HEK293 (cell line): ENCODE data around the gene SERPINC1.

Experiments used
- GLI2 ChIP-seq: fragments of 450-650 bp; formaldehyde crosslinking; IDR thresholded peaks from 2 replicates; pipeline ENCODE4; 2017; ENCODE audit warnings: missing biosample characterization, missing genetic modification characterization, low read depth, borderline replicate concordance
- KLF8 ChIP-seq: fragments of 450-650 bp; formaldehyde crosslinking; IDR thresholded peaks from 2 replicates; pipeline ENCODE4 v1.5.1; 2016; ENCODE audit warnings: missing biosample characterization, missing genetic modification characterization
- OVOL3 ChIP-seq: fragments of 450-650 bp; formaldehyde crosslinking; IDR thresholded peaks from 2 replicates; pipeline ENCODE4 v1.5.1; 2016; ENCODE audit warnings: missing biosample characterization, missing genetic modification characterization
- PRDM1 ChIP-seq: fragments of 450-650 bp; formaldehyde crosslinking; IDR thresholded peaks from 2 replicates; pipeline ENCODE4; 2016; ENCODE audit warnings: missing biosample characterization, missing genetic modification characterization
- SCRT1 ChIP-seq: fragments of 450-650 bp; formaldehyde crosslinking; IDR thresholded peaks from 2 replicates; pipeline ENCODE4 v1.5.1; 2016; ENCODE audit warnings: missing biosample characterization, missing genetic modification characterization, borderline replicate concordance
- SP2 ChIP-seq: fragments of 450-650 bp; formaldehyde crosslinking; IDR thresholded peaks from 2 replicates; pipeline ENCODE4 v1.5.1; 2016; ENCODE audit warnings: missing biosample characterization, missing genetic modification characterization
- ZBTB1 ChIP-seq: fragments of 450-650 bp; formaldehyde crosslinking; IDR thresholded peaks from 2 replicates; pipeline ENCODE4 v1.5.1; 2016; ENCODE audit warnings: missing biosample characterization, missing genetic modification characterization
- ZBTB8A ChIP-seq: fragments of 450-650 bp; formaldehyde crosslinking; IDR thresholded peaks from 2 replicates; pipeline ENCODE4 v1.5.1; 2016; ENCODE audit warnings: missing biosample characterization, missing genetic modification characterization
- ZIC2 ChIP-seq: fragments of 450-650 bp; formaldehyde crosslinking; IDR thresholded peaks from 2 replicates; pipeline ENCODE4 v1.5.1; 2016; ENCODE audit warnings: missing biosample characterization, missing genetic modification characterization
- ZNF138 ChIP-seq: fragments of 450-650 bp; formaldehyde crosslinking; IDR thresholded peaks from 2 replicates; pipeline ENCODE4 v1.5.1; 2016; ENCODE audit warnings: missing biosample characterization, missing genetic modification characterization, borderline replicate concordance
- ZNF155 ChIP-seq: fragments of 450-650 bp; formaldehyde crosslinking; IDR thresholded peaks from 2 replicates; pipeline ENCODE4 v1.5.1; 2016; ENCODE audit warnings: missing biosample characterization, missing genetic modification characterization
- ZNF184 ChIP-seq: fragments of 450-650 bp; IDR thresholded peaks from 2 replicates; pipeline ENCODE4 v1.5.1; 2018; ENCODE audit warnings: missing biosample characterization, mild to moderate bottlenecking, missing genetic modification characterization
- ZNF223 ChIP-seq: fragments of 450-650 bp; formaldehyde crosslinking; IDR thresholded peaks from 2 replicates; pipeline ENCODE4 v1.5.1; 2016; ENCODE audit warnings: missing biosample characterization, missing genetic modification characterization
- ZNF239 ChIP-seq: fragments of 450-650 bp; formaldehyde crosslinking; IDR thresholded peaks from 2 replicates; pipeline ENCODE4 v1.5.1; 2016; ENCODE audit warnings: missing biosample characterization, missing genetic modification characterization
- ZNF311 ChIP-seq: fragments of 450-650 bp; formaldehyde crosslinking; IDR thresholded peaks from 2 replicates; pipeline ENCODE4 v1.5.1; 2017; ENCODE audit warnings: missing biosample characterization, missing genetic modification characterization, borderline replicate concordance
- ZNF391 ChIP-seq: fragments of 450-650 bp; formaldehyde crosslinking; IDR thresholded peaks from 2 replicates; pipeline ENCODE4 v1.5.1; 2016; ENCODE audit warnings: low read depth, missing biosample characterization, missing genetic modification characterization, borderline replicate concordance
- ZNF416 ChIP-seq: fragments of 450-650 bp; formaldehyde crosslinking; IDR thresholded peaks from 2 replicates; pipeline ENCODE4 v1.5.1; 2016; ENCODE audit warnings: missing biosample characterization, missing genetic modification characterization
- ZNF423 ChIP-seq: fragments of 450-650 bp; formaldehyde crosslinking; IDR thresholded peaks from 2 replicates; pipeline ENCODE4 v1.5.1; 2016; ENCODE audit warnings: missing biosample characterization, missing genetic modification characterization
- ZNF555 ChIP-seq: fragments of 450-650 bp; formaldehyde crosslinking; conservative IDR thresholded peaks from 2 replicates; pipeline ENCODE4 v1.5.1; 2017; ENCODE audit warnings: missing biosample characterization, mild to moderate bottlenecking, missing genetic modification characterization, inconsistent platforms
- ZNF558 ChIP-seq: fragments of 450-650 bp; formaldehyde crosslinking; IDR thresholded peaks from 2 replicates; pipeline ENCODE4 v1.5.1; 2016; ENCODE audit warnings: missing biosample characterization, missing genetic modification characterization
- ZNF571 ChIP-seq: fragments of 450-650 bp; formaldehyde crosslinking; IDR thresholded peaks from 2 replicates; pipeline ENCODE4 v1.5.0; 2017; ENCODE audit warnings: missing biosample characterization, missing genetic modification characterization
- ZNF621 ChIP-seq: fragments of 450-650 bp; formaldehyde crosslinking; IDR thresholded peaks from 2 replicates; pipeline ENCODE4 v1.5.1; 2017; ENCODE audit warnings: missing biosample characterization, missing genetic modification characterization
- ZNF830 ChIP-seq: fragments of 450-650 bp; IDR thresholded peaks from 2 replicates; pipeline ENCODE4 v1.5.0; 2018; ENCODE audit warnings: missing biosample characterization, missing genetic modification characterization, low read depth, mild to moderate bottlenecking, moderate library complexity
- ZXDB ChIP-seq: fragments of 450-650 bp; formaldehyde crosslinking; IDR thresholded peaks from 2 replicates; pipeline ENCODE4 v1.5.1; 2016; ENCODE audit warnings: missing biosample characterization, missing genetic modification characterization
- TF ChIP-seq, protein P1 (sequence below): fragments of 450-650 bp; formaldehyde crosslinking; conservative IDR thresholded peaks from 2 replicates; pipeline ENCODE4 v1.5.1; 2016; ENCODE audit warnings: low read depth, missing biosample characterization, missing genetic modification characterization
- TF ChIP-seq, protein P2 (sequence below): fragments of 450-650 bp; IDR thresholded peaks from 2 replicates; pipeline ENCODE4 v1.5.1; 2018; ENCODE audit warnings: missing biosample characterization, missing genetic modification characterization
- TF ChIP-seq, protein P3 (sequence below): fragments of 450-650 bp; formaldehyde crosslinking; IDR thresholded peaks from 2 replicates; pipeline ENCODE4 v1.5.1; 2016; ENCODE audit warnings: missing biosample characterization, missing genetic modification characterization
- TF ChIP-seq, protein P4 (sequence below): sonication (generic); formaldehyde crosslinking; IDR thresholded peaks from 2 replicates; pipeline ENCODE4 v1.8.1; 2022; ENCODE audit warnings: mild to moderate bottlenecking, moderate library complexity, missing genetic modification reagents
- TF ChIP-seq, protein P5 (sequence below): fragments of 450-650 bp; formaldehyde crosslinking; IDR thresholded peaks from 2 replicates; pipeline ENCODE4 v1.5.1; 2017; ENCODE audit warnings: missing biosample characterization, missing genetic modification characterization
- TF ChIP-seq, protein P6 (sequence below): fragments of 450-650 bp; formaldehyde crosslinking; IDR thresholded peaks from 2 replicates; pipeline ENCODE4 v1.5.1; 2017; ENCODE audit warnings: missing biosample characterization, missing genetic modification characterization

The SERPINC1 gene

DNA sequence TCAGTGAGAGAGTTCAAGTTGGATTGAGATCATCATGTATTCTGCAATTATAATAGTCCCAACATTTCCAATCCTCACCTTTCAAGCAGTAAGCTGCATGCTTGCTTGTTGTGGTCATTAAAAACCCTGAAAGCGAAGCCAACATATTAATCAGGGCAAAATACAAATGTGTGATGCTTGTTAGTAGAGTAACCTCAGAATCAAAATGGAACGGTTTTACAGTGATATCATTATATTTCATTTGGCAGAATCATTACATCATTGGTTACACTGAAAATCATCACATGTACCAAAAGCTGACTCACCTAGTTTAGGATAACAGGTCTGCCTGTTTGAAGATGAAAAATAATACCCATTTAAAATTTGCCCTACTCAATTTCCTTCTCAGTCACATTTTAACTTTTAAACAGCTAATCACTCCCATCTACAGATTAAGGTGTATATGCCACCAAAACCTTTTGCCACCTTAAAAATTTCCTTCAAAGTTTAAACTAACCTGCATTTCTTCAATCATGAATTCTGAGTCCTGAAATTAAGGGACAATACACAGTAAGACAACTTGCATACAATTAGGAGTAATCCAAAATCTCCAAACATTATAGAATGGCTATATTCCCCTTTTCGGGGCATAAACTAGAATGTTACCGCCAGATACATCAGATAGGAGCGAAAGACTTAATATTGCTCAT lies 52.8 kb downstream of the SERPINC1 start (continued):
- TF ChIP-seq, protein P1, sequence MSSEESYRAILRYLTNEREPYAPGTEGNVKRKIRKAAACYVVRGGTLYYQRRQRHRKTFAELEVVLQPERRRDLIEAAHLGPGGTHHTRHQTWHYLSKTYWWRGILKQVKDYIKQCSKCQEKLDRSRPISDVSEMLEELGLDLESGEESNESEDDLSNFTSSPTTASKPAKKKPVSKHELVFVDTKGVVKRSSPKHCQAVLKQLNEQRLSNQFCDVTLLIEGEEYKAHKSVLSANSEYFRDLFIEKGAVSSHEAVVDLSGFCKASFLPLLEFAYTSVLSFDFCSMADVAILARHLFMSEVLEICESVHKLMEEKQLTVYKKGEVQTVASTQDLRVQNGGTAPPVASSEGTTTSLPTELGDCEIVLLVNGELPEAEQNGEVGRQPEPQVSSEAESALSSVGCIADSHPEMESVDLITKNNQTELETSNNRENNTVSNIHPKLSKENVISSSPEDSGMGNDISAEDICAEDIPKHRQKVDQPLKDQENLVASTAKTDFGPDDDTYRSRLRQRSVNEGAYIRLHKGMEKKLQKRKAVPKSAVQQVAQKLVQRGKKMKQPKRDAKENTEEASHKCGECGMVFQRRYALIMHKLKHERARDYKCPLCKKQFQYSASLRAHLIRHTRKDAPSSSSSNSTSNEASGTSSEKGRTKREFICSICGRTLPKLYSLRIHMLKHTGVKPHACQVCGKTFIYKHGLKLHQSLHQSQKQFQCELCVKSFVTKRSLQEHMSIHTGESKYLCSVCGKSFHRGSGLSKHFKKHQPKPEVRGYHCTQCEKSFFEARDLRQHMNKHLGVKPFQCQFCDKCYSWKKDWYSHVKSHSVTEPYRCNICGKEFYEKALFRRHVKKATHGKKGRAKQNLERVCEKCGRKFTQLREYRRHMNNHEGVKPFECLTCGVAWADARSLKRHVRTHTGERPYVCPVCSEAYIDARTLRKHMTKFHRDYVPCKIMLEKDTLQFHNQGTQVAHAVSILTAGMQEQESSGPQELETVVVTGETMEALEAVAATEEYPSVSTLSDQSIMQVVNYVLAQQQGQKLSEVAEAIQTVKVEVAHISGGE (tag by site-specific recombination): no peak
- no peak for TF ChIP-seq ZNF311 (tag by site-specific recombination)
- TF ChIP-seq ZNF155: no peak
- no peak for TF ChIP-seq ZNF391 (tag by site-specific recombination)
- TF ChIP-seq, protein P2, sequence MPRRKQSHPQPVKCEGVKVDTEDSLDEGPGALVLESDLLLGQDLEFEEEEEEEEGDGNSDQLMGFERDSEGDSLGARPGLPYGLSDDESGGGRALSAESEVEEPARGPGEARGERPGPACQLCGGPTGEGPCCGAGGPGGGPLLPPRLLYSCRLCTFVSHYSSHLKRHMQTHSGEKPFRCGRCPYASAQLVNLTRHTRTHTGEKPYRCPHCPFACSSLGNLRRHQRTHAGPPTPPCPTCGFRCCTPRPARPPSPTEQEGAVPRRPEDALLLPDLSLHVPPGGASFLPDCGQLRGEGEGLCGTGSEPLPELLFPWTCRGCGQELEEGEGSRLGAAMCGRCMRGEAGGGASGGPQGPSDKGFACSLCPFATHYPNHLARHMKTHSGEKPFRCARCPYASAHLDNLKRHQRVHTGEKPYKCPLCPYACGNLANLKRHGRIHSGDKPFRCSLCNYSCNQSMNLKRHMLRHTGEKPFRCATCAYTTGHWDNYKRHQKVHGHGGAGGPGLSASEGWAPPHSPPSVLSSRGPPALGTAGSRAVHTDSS (tag by site-specific recombination): no peak
- no peak for TF ChIP-seq ZIC2 (tag by site-specific recombination)
- TF ChIP-seq, protein P3, sequence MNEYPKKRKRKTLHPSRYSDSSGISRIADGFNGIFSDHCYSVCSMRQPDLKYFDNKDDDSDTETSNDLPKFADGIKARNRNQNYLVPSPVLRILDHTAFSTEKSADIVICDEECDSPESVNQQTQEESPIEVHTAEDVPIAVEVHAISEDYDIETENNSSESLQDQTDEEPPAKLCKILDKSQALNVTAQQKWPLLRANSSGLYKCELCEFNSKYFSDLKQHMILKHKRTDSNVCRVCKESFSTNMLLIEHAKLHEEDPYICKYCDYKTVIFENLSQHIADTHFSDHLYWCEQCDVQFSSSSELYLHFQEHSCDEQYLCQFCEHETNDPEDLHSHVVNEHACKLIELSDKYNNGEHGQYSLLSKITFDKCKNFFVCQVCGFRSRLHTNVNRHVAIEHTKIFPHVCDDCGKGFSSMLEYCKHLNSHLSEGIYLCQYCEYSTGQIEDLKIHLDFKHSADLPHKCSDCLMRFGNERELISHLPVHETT (tag by site-specific recombination): no peak
- TF ChIP-seq OVOL3 (tag by site-specific recombination): no peak
- TF ChIP-seq ZNF423: no peak
- TF ChIP-seq ZBTB8A (tag by site-specific recombination): no peak
- TF ChIP-seq, protein P4, sequence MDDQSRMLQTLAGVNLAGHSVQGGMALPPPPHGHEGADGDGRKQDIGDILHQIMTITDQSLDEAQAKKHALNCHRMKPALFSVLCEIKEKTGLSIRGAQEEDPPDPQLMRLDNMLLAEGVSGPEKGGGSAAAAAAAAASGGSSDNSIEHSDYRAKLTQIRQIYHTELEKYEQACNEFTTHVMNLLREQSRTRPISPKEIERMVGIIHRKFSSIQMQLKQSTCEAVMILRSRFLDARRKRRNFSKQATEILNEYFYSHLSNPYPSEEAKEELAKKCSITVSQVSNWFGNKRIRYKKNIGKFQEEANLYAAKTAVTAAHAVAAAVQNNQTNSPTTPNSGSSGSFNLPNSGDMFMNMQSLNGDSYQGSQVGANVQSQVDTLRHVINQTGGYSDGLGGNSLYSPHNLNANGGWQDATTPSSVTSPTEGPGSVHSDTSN (CRISPR knock-in tag): no peak
- peak; percentile 12; the same call in 1 of the 2 replicates for TF ChIP-seq KLF8
- TF ChIP-seq ZNF239 (tag by site-specific recombination): no peak
- TF ChIP-seq ZNF555: no peak
- TF ChIP-seq, protein P5, sequence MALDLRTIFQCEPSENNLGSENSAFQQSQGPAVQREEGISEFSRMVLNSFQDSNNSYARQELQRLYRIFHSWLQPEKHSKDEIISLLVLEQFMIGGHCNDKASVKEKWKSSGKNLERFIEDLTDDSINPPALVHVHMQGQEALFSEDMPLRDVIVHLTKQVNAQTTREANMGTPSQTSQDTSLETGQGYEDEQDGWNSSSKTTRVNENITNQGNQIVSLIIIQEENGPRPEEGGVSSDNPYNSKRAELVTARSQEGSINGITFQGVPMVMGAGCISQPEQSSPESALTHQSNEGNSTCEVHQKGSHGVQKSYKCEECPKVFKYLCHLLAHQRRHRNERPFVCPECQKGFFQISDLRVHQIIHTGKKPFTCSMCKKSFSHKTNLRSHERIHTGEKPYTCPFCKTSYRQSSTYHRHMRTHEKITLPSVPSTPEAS (tag by site-specific recombination): no peak
- TF ChIP-seq ZNF621 (tag by site-specific recombination): no peak
- TF ChIP-seq PRDM1: no peak
- peak; percentile 49; the same call in 1 of the 2 replicates for TF ChIP-seq ZNF558
- TF ChIP-seq ZNF138 (tag by site-specific recombination): no peak
- no peak for TF ChIP-seq ZNF184 (tag by site-specific recombination)
- TF ChIP-seq GLI2 (tag by site-specific recombination): no peak
- TF ChIP-seq SP2 (tag by site-specific recombination): no peak
- no peak for TF ChIP-seq SCRT1 (tag by site-specific recombination)
- no peak for TF ChIP-seq ZNF416 (tag by site-specific recombination)
- no peak for TF ChIP-seq ZBTB1
- no peak for TF ChIP-seq ZNF571 (tag by site-specific recombination)
- no peak for TF ChIP-seq ZNF830
- no peak for TF ChIP-seq ZNF223 (tag by site-specific recombination)
- TF ChIP-seq, protein P6, sequence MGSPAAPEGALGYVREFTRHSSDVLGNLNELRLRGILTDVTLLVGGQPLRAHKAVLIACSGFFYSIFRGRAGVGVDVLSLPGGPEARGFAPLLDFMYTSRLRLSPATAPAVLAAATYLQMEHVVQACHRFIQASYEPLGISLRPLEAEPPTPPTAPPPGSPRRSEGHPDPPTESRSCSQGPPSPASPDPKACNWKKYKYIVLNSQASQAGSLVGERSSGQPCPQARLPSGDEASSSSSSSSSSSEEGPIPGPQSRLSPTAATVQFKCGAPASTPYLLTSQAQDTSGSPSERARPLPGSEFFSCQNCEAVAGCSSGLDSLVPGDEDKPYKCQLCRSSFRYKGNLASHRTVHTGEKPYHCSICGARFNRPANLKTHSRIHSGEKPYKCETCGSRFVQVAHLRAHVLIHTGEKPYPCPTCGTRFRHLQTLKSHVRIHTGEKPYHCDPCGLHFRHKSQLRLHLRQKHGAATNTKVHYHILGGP: no peak
- no peak for TF ChIP-seq ZXDB (tag by site-specific recombination)
